HG03378 (cell line): ENCODE measurements around the gene PMP22.
"Not testable (repeated sequence)": the region's sequence is repeated elsewhere in the genome, so short reads cannot be mapped to it uniquely, and the experiment has no call there.

ENCODE experiments used
- ATAC-seq: cut with Tn5 transposase; IDR thresholded peaks from one replicate; pipeline ENCODE4 v1.9.1; 2021; ENCODE audit warnings: mild to moderate bottlenecking, moderate library complexity; ENCODE audit not compliant: unreplicated experiment

PMP22 gene

GRCh38 chr17:15220785-15221184, 44.3 kb downstream of the PMP22 start:
- ATAC-seq: no peak

GRCh38 chr17:15216481-15216880, 48.6 kb downstream of the PMP22 start:
- no peak for ATAC-seq

GRCh38 chr17:15213381-15214087, 51.6 kb downstream of the PMP22 start:
- no peak for ATAC-seq

GRCh38 chr17:15210247-15210646, 54.9 kb downstream of the PMP22 start:
- ATAC-seq: no peak

- ATAC-seq: not testable (repeated sequence)
Measured at GRCh38 chr17:15203062-15203461, 62.1 kb downstream of the PMP22 start.

- not testable (repeated sequence) for ATAC-seq
Measured at GRCh38 chr17:15200574-15200973, 64.6 kb downstream of the PMP22 start.

- no peak for ATAC-seq
Measured at GRCh38 chr17:15197229-15197628, 67.9 kb downstream of the PMP22 start.

GRCh38 chr17:15194859-15195277, 70.3 kb downstream of the PMP22 start:
- ATAC-seq: no peak

- ATAC-seq: no peak
Measured at GRCh38 chr17:15185625-15185991, 79.5 kb downstream of the PMP22 start.

- ATAC-seq: no peak
Measured at GRCh38 chr17:15184872-15185624, 80.1 kb downstream of the PMP22 start.

GRCh38 chr17:15181816-15182215, 83.3 kb downstream of the PMP22 start:
- no peak for ATAC-seq

- no peak for ATAC-seq
Measured at GRCh38 chr17:15181333-15181732, 83.8 kb downstream of the PMP22 start.

GRCh38 chr17:15180121-15180561, 85.0 kb downstream of the PMP22 start:
- no peak for ATAC-seq
